NCI-H460 (cell line): ENCODE results near the gene OR2AP1. TPM values are rescaled to one million over a fixed set of nuclear protein-coding genes. Genes with fewer than 3 reads are reported as not detected.
A peak's percentile ranks its signal among the peaks of the same experiment; 100 is the strongest.
"Not testable (repeated sequence)": the region's sequence is repeated elsewhere in the genome, so short reads cannot be mapped to it uniquely, and the experiment has no call there.

ENCODE experiments used
- DNase-seq: peaks from one replicate; pipeline ENCODE4 v3.0.0-alpha.2; 2016; ENCODE audit warnings: low read depth; ENCODE audit errors: extremely low read depth
- polyA plus RNA-seq: library from polyadenylated mRNA; depleted of rRNA; stranded (reverse); fragments of >200 nt; gene quantifications from 2 replicates; pipeline ENCODE4 v1.2.3, GENCODE V29; 2014; cell fraction: nucleus; rRNA removed
- total RNA-seq: library from RNA; depleted of rRNA; stranded (reverse); fragments of >200 nt; shearing (Covaris generic); gene quantifications from 2 replicates; pipeline ENCODE4 v1.2.3, GENCODE V29; 2014; rRNA removed

OR2AP1 gene
- total RNA-seq: not detected in 2 replicates
- not detected in 2 replicates for polyA plus RNA-seq

DNA sequence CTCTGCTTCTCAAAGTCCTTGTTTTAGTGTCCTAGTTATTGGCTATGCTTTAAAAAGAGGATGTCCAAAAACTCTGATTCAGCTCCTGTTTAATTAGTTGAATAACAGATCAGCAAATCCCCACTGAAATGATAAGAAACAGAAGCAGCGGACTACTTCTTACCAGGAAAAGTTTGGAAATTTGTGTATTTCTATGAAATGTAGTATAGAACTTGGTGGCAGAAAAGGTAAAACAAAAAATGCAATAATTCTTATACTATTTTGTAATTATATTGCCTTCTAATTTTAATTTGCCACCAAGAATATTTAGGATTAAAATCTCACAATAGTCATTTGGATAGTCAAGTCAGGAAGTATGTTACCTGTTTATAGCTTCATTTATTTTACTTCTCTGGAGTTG is at the start of gene OR2AP1:
OR2AP1 (plus strand) TSS at position 301 of the 400 bp plus-strand sequence. CDS start 1,947 bp downstream, outside the sequence.
- no peak for DNase-seq

DNA sequence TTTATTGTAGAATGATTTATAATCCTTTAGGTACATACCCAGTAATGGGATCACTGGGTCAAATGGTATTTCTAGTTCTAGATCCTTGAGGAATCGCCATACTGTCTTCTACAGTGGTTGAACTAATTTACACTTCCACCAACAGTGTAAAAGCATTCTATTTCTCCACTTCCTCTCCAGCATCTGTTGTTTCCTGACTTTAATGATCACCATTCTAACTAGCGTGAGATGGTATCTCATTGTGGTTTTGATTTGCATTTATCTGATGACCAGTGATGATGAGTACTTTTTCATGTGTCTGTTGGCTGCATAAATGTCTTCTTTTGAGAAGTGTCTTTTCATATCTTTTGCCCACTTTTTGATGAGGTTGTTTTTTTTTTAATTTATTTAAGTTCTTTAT is 24.0 kb upstream of the OR2AP1 start:
- DNase-seq: not testable (repeated sequence)

DNA sequence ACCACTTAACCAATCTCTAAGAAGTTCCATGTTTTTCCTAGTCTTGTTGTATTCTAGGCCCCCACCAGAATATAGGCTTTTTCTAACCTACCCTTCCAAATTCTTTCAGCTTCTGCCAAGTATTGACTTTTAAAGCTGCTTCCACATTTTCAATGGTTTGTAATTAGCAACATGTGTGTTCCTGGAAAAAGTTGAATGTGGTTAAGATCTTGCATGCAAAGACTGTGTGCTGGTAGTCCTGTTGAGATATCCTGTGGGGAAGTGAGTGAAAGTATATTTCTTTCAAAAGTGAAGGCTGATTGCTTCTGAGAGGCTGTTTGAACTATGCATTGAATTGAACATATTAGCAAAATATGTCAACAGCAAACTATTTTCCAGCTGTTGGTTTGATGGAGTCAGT is 23.5 kb upstream of the OR2AP1 start:
- no peak for DNase-seq

DNA sequence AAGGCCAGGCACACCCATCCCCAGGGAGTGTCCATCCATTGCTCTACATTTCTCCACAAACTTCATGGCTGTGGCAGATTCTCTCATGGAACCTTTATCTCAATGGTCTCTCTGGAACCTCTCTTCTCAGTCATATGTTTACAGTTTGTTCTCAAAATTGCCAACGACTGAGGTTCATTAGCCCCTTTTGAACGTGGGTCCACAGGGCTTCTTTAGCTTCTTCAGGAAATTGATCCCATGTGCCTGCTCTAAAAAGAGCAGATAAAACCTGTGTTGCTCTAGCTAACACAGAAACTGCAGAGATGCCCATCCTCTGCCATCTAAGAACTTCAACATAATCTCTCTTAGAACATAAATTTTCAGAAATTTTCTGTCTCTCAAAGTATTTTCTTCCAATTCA is 23.0 kb upstream of the OR2AP1 start, which contains the start of gene OR6C4:
OR6C4 (plus strand) TSS at position 301 of the 400 bp plus-strand sequence. CDS start 1,625 bp downstream, outside the sequence.
- no peak for DNase-seq

DNA sequence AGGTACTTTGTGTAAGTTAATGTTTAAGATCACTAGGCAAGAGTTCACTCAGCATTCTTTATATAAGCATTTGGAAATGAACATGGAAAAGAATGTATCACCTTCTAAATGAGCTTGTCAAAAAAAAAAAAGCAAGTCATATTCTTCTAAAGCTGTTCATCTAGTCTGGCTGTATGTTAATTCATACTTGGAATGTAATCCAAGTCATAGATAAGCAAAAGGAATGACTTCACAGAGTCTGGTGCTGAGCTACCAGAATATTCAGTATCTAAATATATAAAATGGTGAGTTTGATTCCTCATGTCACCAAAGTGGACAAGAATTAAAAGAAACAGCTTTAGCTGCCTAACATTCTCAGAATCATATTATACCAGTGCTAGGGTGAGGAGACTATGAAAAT is 18.0 kb upstream of the OR2AP1 start:
- DNase-seq: no peak

DNA sequence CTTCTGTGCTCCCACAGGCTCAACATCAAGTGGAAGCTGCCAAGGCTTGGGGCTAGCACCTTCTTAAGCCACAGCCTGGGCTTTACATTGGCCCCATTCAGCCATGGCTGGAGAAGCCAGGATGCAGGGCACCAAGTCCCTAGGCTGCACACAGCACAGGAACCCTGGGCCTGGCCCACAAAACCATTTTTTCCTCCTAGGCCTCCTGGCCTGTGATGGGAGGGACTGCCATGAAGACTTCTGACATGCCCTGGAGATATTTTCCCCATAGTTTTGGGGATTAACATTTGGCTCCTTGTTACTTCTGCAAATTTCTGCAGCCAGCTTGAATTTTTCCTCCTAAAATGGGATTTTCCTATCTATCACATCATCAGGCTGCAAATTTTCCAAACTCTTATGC is 2.2 kb upstream of the OR2AP1 start:
- not testable (repeated sequence) for DNase-seq

DNA sequence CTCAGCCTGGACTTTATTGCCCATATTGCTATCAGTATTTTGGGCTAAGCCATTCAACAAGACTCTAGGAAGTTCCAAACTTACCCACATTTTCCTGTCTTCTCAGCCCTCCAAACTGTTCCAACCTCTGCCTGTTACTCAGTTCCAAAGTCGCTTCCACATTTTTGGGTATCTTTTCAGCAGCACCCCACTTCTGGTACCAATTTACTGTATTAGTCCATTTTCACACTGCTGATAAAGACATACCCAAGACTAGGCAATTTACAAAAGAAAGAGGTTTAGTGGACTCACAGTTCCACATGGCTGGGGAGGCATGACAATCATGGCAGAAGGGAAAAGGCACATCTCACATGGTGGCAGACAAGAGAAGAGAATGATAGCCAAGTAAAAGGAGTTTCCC is 1.6 kb upstream of the OR2AP1 start:
- not testable (repeated sequence) for DNase-seq

DNA sequence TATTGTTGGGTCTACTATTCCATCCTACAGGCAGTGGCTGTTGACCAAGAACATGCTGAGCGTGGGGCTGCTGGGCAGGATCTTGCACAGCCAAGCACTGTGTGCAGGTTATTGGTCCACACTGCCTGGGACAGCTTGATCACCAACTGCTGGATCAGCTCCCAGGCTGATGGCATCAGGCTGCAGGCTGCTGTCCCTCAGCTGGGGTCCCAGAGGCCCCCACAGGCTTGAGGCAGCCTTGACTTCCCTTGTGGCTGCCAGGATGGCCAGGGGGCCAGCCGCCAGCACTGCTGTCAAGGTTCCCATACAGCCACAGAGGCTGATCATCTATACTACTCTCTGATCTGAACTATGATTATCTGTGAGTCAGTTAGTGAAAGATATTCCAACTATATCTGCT is 9.8 kb downstream of the OR2AP1 start:
- no peak for DNase-seq

DNA sequence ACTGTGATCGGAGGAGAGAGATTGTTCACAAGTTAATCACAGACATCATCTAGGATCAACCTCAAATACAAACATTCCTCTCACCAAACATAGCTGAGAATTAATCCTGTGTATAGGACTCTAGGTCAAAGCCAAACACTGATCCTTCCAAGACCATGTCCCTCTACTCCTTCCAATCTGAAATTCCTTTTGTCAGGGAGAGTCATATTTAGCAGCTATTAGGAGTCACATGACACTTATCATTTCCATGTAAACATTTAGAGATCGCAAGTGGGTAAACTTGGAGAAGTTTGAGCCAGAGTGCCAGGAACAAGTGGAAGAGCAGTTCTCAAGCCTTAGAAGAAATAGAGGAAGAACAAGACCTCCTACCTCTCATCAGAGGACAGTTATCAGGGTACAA is 13.5 kb downstream of the OR2AP1 start:
- DNase-seq: no peak

DNA sequence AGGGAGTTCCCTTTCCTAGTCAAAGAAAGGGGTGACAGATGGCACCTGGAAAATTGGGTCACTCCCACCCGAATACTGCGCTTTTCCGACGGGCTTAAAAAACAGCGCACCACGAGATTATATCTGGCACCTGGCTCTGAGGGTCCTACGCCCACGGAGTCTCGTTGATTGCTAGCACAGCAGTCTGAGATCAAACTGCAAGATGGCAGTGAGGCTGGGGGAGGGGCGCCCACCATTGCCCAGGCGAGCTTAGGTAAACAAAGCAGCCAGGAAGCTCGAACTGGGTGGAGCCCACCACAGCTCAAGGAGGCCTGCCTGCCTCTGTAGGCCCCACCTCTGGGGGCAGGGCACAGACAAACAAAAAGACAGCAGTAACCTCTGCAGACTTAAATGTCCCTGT is 17.9 kb downstream of the OR2AP1 start:
- not testable (repeated sequence) for DNase-seq

DNA sequence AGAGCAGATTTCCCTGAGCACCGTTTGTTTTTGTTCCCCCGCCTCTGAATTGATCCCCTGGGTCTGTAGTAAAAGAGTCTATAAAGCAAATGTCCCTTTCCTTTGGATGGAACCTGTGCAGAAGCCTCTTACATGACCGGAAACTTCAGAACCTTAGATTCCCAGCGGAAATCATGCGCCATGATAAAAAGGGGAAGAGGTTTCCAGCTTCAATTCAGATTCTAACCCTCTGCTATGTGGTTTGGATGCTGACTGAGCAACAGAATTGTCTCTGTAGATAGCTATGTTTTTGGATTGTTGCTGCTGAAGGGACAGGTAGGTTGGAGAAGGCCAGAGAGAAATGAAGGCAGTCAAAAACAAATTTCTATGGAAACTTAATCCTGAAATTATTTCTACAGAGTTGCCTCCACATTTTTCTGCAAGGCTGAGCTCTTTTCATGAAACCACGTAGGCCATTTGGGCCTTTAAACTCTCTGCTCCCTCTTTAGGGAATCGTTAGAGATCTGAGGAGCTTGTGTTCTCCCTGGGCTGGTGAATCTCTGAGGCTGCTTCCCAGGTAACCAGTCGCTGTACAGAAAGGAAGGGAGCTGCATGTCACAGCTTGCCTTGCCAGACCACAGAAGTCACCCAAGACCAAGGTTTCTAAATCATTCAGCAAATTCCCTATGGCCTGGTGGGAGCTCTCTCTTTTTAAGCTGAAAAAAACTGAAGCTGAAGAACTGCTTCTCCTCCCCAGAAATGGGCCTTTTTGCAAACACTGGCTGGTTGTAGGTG is 35.7 kb downstream of the OR2AP1 start:
- no peak for DNase-seq

DNA sequence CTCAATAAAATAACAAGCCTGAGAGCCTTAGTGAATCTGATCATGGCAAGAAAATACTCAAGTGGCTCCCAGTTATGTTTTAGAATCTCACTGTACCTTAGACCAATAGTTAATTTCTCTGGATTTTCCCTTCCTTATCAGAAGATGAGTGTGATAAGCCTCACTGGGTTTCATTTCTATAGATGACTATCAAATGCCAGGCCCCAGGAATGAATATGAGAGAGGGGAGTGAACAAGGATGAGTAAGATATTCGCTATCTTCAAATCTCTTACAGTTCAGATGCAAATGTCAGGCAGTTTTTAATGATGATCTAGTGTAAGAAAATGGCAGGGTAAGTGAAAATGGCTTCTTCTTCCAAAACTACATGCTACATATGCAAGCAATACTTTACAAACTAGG is 38.3 kb downstream of the OR2AP1 start:
- DNase-seq: no peak

DNA sequence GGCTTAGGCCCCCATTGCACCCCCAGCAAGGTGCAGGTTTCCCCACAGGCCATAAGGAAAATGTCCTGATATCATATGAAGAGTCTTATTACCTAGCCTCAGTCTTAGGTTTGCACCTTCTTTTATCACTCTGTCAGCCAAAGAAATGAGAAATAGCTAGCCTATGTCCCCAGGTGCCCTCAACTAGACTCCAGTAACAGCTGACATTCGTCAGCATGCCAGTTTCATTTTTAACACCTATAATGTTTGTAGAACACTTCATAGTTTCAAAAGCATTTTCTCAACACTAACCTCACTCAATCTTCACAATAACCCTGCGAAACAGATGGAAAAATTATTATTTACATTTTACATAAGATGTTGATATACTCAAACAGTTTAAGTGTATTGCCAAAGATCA is 40.4 kb downstream of the OR2AP1 start:
- DNase-seq: no peak

DNA sequence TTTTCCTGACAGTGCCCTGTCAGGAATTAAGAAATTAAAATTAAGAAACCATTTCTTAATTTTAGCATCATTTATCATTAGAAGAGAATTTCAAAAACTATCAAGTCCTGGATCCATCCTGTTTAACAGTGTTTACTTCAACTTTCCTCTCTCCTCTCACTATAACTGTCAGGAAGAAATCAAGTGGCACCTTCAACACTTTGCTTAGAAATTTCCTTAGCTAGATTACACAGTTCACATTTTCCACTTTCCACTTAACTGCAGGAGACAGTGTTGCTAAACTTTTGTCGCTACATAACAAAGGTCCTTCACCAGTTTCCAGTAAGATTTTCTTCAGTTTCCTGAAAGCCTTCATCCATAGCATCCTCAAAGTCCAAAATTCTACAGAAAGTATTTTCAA is 42.5 kb downstream of the OR2AP1 start:
- DNase-seq: no peak

DNA sequence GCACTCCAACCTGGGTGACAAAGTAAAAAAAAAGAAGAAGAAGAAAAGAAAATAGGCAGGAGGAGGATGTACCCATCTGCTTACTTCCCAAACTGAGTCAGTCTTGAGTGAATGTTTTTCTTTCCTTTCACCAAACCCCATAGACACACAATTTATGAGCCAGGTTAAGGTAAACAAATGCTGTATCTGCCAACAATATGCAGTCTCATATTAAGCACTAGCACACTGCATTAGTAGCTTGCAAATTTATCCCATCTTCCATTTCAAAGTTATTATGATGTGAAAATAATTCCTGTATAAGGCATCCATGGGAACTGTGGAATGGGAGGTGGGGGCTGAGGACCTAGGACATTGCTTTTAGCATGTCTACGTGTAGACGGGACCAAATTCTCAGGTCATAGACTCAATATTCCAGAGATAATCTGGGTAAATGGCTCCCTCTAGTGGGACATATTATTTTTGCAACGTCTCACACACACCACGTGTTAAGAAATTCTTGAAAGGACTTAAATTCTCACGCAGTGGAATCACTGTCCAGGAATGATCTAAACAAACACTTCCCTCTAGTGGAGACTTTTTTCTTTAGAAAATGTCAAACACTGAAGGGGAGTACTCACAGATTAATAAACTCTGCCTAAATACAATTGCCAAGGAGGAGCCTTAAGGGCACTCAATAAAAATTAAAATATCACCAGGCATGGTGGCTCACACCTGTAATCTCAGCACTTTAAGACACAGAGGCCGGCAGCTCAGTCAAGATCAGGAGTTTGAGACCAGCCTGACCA is 47.3 kb downstream of the OR2AP1 start:
- DNase-seq: peak; percentile 95

DNA sequence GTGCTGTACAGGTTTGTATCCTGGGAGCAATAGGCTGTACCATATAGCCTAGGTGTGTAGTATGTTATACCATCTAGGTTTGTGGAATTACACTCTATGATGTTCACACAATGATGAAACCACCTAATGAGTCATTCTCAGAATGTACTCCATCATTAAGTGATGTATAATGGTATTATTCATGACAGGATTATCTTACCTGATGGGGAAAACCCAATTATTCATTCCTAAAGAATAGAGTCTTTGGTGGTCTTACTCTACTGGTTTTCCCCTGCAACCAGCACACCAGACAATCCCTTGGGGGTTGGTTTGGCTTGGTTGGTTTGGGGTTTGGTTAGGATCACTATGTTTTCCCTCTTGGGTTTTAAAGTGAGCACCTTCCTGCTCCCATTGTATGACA is 51.8 kb downstream of the OR2AP1 start:
- no peak for DNase-seq

Other genes starting within 250 kb of the OR2AP1 start
- not detected in 2 replicates for gene OR6C3, start 241.7 kb upstream of the OR2AP1 start, total RNA-seq
- not detected in 2 replicates for gene OR6C75, start 209.5 kb upstream of the OR2AP1 start, total RNA-seq
- not detected in 2 replicates for gene OR6C65, start 171.9 kb upstream of the OR2AP1 start, total RNA-seq
- gene OR6C76, start 146.2 kb upstream of the OR2AP1 start, total RNA-seq: not detected in 2 replicates
- not detected in 2 replicates for gene OR6C2, start 128.4 kb upstream of the OR2AP1 start, total RNA-seq
- not detected in 2 replicates for gene OR6C70, start 102.3 kb upstream of the OR2AP1 start, total RNA-seq
- not detected in 2 replicates for gene OR6C68, start 80.1 kb upstream of the OR2AP1 start, total RNA-seq
- gene OR6C4, start 22.9 kb upstream of the OR2AP1 start, total RNA-seq: not detected in 2 replicates
- not detected in 2 replicates for gene OR10P1, start 64.4 kb downstream of the OR2AP1 start, total RNA-seq
- 0.38 and 1.2 TPM in 2 replicates for gene ITGA7, start 135.4 kb downstream of the OR2AP1 start, total RNA-seq
- gene BLOC1S1, start 143.6 kb downstream of the OR2AP1 start, total RNA-seq: 66.7 and 69.8 TPM in 2 replicates
- gene RDH5, start 147.9 kb downstream of the OR2AP1 start, total RNA-seq: 2.4 and 3.0 TPM in 2 replicates
- 434 and 500 TPM in 2 replicates for gene CD63, start 156.5 kb downstream of the OR2AP1 start, total RNA-seq
- gene GDF11, start 170.7 kb downstream of the OR2AP1 start, total RNA-seq: 1.0 and 2.0 TPM in 2 replicates
- gene SARNP, start 245.3 kb downstream of the OR2AP1 start, total RNA-seq: 122 and 140 TPM in 2 replicates
- 32.8 and 37.8 TPM in 2 replicates for gene ORMDL2, start 245.6 kb downstream of the OR2AP1 start, total RNA-seq